ENCODE data around the gene SORCS2.

- TF ChIP-seq CTCF (IDR thresholded peaks at IDR 0.05; ENCODE audit: poor library complexity, severe bottlenecking), result no peak
- TF ChIP-seq RAD21 (conservative IDR thresholded peaks at IDR 0.05), result no peak
- no peak for TF ChIP-seq POLR2AphosphoS5 (IDR thresholded peaks at IDR 0.05)
- TF ChIP-seq EZH2 (IDR thresholded peaks at IDR 0.05; ENCODE audit: borderline replicate concordance, insufficient read depth, low read length, poor library complexity, severe bottlenecking), result no peak
- no peak for TF ChIP-seq REST (IDR thresholded peaks at IDR 0.05; ENCODE audit: borderline replicate concordance)
- TF ChIP-seq MXI1 (conservative IDR thresholded peaks at IDR 0.05; ENCODE audit: poor library complexity, severe bottlenecking), result no peak
- TF ChIP-seq EP300 (conservative IDR thresholded peaks at IDR 0.05; ENCODE audit: poor library complexity, severe bottlenecking), result no peak
Measured at GRCh38 chr4:7651461-7651921, 459.2 kb downstream of the SORCS2 start.

Measured in neural cell (in vitro differentiated cells).